Prostate gland (tissue), 2 donors: ENCODE results near the gene CAPZB. TPM values are rescaled to one million over a fixed set of nuclear protein-coding genes. Genes with fewer than 3 reads are reported as not detected.

Experiments
- DNase-seq: peaks from one replicate; pipeline ENCODE4 v3.0.0-alpha.2; 2019; ENCODE audit warnings: low spot score
- H3K27ac ChIP-seq, 2 donors: fragments of 200-600 bp; sonication (generic); 2 replicates each; pipeline ENCODE4 v1.5.1; 2017 to 2019
- H3K27me3 ChIP-seq: fragments of 200-600 bp; sonication (generic); replicated peaks from 2 replicates; pipeline ENCODE4 v1.5.1; 2019; ENCODE audit not compliant: insufficient read depth
- H3K36me3 ChIP-seq, 2 donors: fragments of 200-600 bp; sonication (generic); 1 replicate in 1 of 2; 2 replicates in 1 of 2; pipeline versions ENCODE4 v1.5.1 to v1.8.1; 2017 to 2019
- H3K4me1 ChIP-seq: fragments of 200-600 bp; sonication (generic); replicated peaks from 2 replicates; pipeline ENCODE4 v1.5.1; 2019
- H3K4me3 ChIP-seq, 2 donors: fragments of 200-600 bp; sonication (generic); 2 replicates each; pipeline ENCODE4 v1.5.1; 2017 to 2019
- H3K9me3 ChIP-seq: fragments of 200-600 bp; sonication (generic); 2 replicates; pipeline ENCODE4 v1.5.1; 2017
- CTCF ChIP-seq, 4 experiments: fragments of 200-600 bp in 2 of 4; fragments of 450-650 bp in 2 of 4; sonication (generic) in 2 of 4; IDR thresholded peaks; 1 replicate in 3 of 4; 2 replicates in 1 of 4; pipeline ENCODE4 v1.5.1; 2016 to 2019; ENCODE audit warnings: antibody characterized with exemption in 4 of 4, mild to moderate bottlenecking in 2 of 4, moderate library complexity in 2 of 4
- POLR2A ChIP-seq: fragments of 450-650 bp; IDR thresholded peaks from one replicate; pipeline ENCODE4 v1.6.1; 2016; ENCODE audit warnings: antibody characterized with exemption, mild to moderate bottlenecking
- POLR2AphosphoS5 ChIP-seq: sonication (generic); formaldehyde crosslinking; IDR thresholded peaks from one replicate; pipeline ENCODE4 v1.6.1; 2017; ENCODE audit warnings: antibody characterized with exemption
- whole genome bisulfite sequencing: methylation state at CpG from one replicate; pipeline ENCODE4 v1.1.5; 2018; 5-methylcytosine and 5-hydroxymethylcytosine counted together
- intact Hi-C: fragments of 100-400 bp; cut with DNase I; formaldehyde crosslinking; loops from one replicate; pipeline ENCODE4 v1.14.2; 2022
- total RNA-seq, 2 donors: library from RNA; depleted of rRNA; stranded (reverse); fragments of >200 nt; gene quantifications; one replicate each; pipeline ENCODE4 v1.1.0, GENCODE V29; 2016

Gene CAPZB
- total RNA-seq, 2 donors from 2014 or later = 139 to 150 TPM

GRCh38 chr1:19442154-19443096 is 42.9 kb downstream of the CAPZB start:
- Histone ChIP-seq H3K9me3 (no peaks in the 10 kb centered on the region), H3K36me3 (no peaks in the 10 kb centered on the region), H3K27me3 (no peaks in the 10 kb centered on the region), H3K27ac (peak overlapping the region; percentile 73 to 96), H3K4me3 (no peak overlapping the region), H3K4me1 (peaks cover 42% of the 10 kb centered on the region)
- intact Hi-C loops = no loop called here
- DNase-seq = no peak
- 61% methylated on average over 22 of the region's 22 CpGs for WGBS
- TF ChIP-seq CTCF (IDR thresholded peaks at IDR 0.05) = no peak
- TF ChIP-seq POLR2AphosphoS5 = no peak
- no peak for TF ChIP-seq POLR2A

GRCh38 chr1:19441048-19441780 is 44.1 kb downstream of the CAPZB start:
- intact Hi-C loops = no loop called here
- peaks cover 53% of the 10 kb centered on the region for H3K4me1 ChIP-seq
- WGBS = 78% methylated on average over 11 of the region's 11 CpGs
- H3K36me3 ChIP-seq = no peaks in the 10 kb centered on the region
- no peak overlapping the region for H3K4me3 ChIP-seq
- DNase-seq = no peak
- H3K9me3 ChIP-seq = no peaks in the 10 kb centered on the region
- TF ChIP-seq CTCF (IDR thresholded peaks at IDR 0.05) = no peak
- peak; percentile 17 for TF ChIP-seq POLR2AphosphoS5
- TF ChIP-seq POLR2A = no peak
- H3K27ac ChIP-seq = peak overlapping the region; percentile 83 to 96
- no peaks in the 10 kb centered on the region for H3K27me3 ChIP-seq

GRCh38 chr1:19439464-19440171 is 45.7 kb downstream of the CAPZB start:
- Histone ChIP-seq H3K9me3 (no peaks in the 10 kb centered on the region), H3K27me3 (no peaks in the 10 kb centered on the region), H3K27ac (peak overlapping the region; percentile 83 to 96), H3K36me3 (no peaks in the 10 kb centered on the region), H3K4me3 (no peak overlapping the region), H3K4me1 (peaks cover 54% of the 10 kb centered on the region)
- peak; percentile 57 for TF ChIP-seq POLR2AphosphoS5
- TF ChIP-seq POLR2A = no peak
- peak in 3 of 4 experiments; percentile 35 to 60 (median 42) for TF ChIP-seq CTCF (IDR thresholded peaks at IDR 0.05)
- peak; percentile 62 for DNase-seq
- WGBS = 39% methylated on average over 13 of the region's 13 CpGs
- intact Hi-C loops = loop anchor here (2.0 to 5.0 kb wide), 2 partner anchors 45 to 208 kb away; partner anchors contain the start of gene CAPZB

- no peak for DNase-seq
- intact Hi-C loops = loop anchor here (2.0 to 5.0 kb wide), 2 partner anchors 46 to 209 kb away; partner anchors contain the start of gene CAPZB
- H3K4me3 ChIP-seq = no peak overlapping the region
- peaks cover 61% of the 10 kb centered on the region for H3K4me1 ChIP-seq
- WGBS = 60% methylated on average over 18 of the region's 19 CpGs
- H3K27ac ChIP-seq = peak overlapping the region; percentile 83 to 96
- H3K9me3 ChIP-seq = no peaks in the 10 kb centered on the region
- no peak for TF ChIP-seq POLR2A
- no peak for TF ChIP-seq POLR2AphosphoS5
- TF ChIP-seq CTCF (IDR thresholded peaks at IDR 0.05) = no peak
- H3K27me3 ChIP-seq = no peaks in the 10 kb centered on the region
- no peaks in the 10 kb centered on the region for H3K36me3 ChIP-seq
Observed at GRCh38 chr1:19438516-19439195, 46.7 kb downstream of the CAPZB start.
